ENCODE measurements around the gene GABARAPL2.

Gene GABARAPL2

GRCh38 chr16:75555213-75555706 is 10.9 kb upstream of the GABARAPL2 start:
- Histone ChIP-seq H3K36me3 (ENCODE audit: control insufficient read depth, insufficient read depth, low read length) (no peaks in the 10 kb centered on the region), H3K9me3 (ENCODE audit: control insufficient read depth, insufficient read depth, low read depth, low read length) (no peaks in the 10 kb centered on the region), H3K27me3 (ENCODE audit: control insufficient read depth, insufficient read depth, low read length) (no peaks in the 10 kb centered on the region), H3K4me3 (ENCODE audit: low read depth, low read length) (peak overlapping the region; percentile 75), H3K27ac (ENCODE audit: low read depth, low read length) (no peak overlapping the region), H3K4me1 (ENCODE audit: control insufficient read depth, insufficient read depth, low read length) (peaks cover 18% of the 10 kb centered on the region), H3K9ac (ENCODE audit: low read length) (peak overlapping the region; percentile 37)

GRCh38 chr16:75555707-75556430 is 10.3 kb upstream of the GABARAPL2 start, which contains the start of gene TMEM231:
TMEM231 (minus strand) TSS chr16:75556252; CDS start chr16:75556209, 43 bp downstream.
- Histone ChIP-seq H3K27me3 (ENCODE audit: control insufficient read depth, insufficient read depth, low read length) (no peaks in the 10 kb centered on the region), H3K36me3 (ENCODE audit: control insufficient read depth, insufficient read depth, low read length) (no peaks in the 10 kb centered on the region), H3K9me3 (ENCODE audit: control insufficient read depth, insufficient read depth, low read depth, low read length) (no peaks in the 10 kb centered on the region), H3K4me1 (ENCODE audit: control insufficient read depth, insufficient read depth, low read length) (peaks cover 20% of the 10 kb centered on the region), H3K27ac (ENCODE audit: low read depth, low read length) (no peak within 1 kb of the TSS), H3K4me3 (ENCODE audit: low read depth, low read length) (peak within 1 kb of the TSS; percentile 75), H3K9ac (ENCODE audit: low read length) (peak within 1 kb of the TSS; percentile 37)

GRCh38 chr16:75556431-75556950 is 9.7 kb upstream of the GABARAPL2 start:
- H3K9ac ChIP-seq (ENCODE audit: low read length): no peak overlapping the region

GRCh38 chr16:75558846-75559401 is 7.3 kb upstream of the GABARAPL2 start:
- H3K36me3 ChIP-seq (ENCODE audit: control insufficient read depth, insufficient read depth, low read length): no peaks in the 10 kb centered on the region
- no peaks in the 10 kb centered on the region for H3K9me3 ChIP-seq (ENCODE audit: control insufficient read depth, insufficient read depth, low read depth, low read length)
- no peaks in the 10 kb centered on the region for H3K27me3 ChIP-seq (ENCODE audit: control insufficient read depth, insufficient read depth, low read length)
- no peak overlapping the region for H3K4me3 ChIP-seq (ENCODE audit: low read depth, low read length)
- no peak overlapping the region for H3K9ac ChIP-seq (ENCODE audit: low read length)
- peaks cover 24% of the 10 kb centered on the region for H3K4me1 ChIP-seq (ENCODE audit: control insufficient read depth, insufficient read depth, low read length)
- no peak overlapping the region for H3K27ac ChIP-seq (ENCODE audit: low read depth, low read length)

More at GRCh38 chr16:75556431-75556950, 9.7 kb upstream of the GABARAPL2 start:
- no peaks in the 10 kb centered on the region for H3K9me3 ChIP-seq (ENCODE audit: control insufficient read depth, insufficient read depth, low read depth, low read length)
- H3K27me3 ChIP-seq (ENCODE audit: control insufficient read depth, insufficient read depth, low read length): no peaks in the 10 kb centered on the region
- H3K27ac ChIP-seq (ENCODE audit: low read depth, low read length): no peak overlapping the region
- no peaks in the 10 kb centered on the region for H3K36me3 ChIP-seq (ENCODE audit: control insufficient read depth, insufficient read depth, low read length)
- peaks cover 20% of the 10 kb centered on the region for H3K4me1 ChIP-seq (ENCODE audit: control insufficient read depth, insufficient read depth, low read length)
- peak overlapping the region; percentile 75 for H3K4me3 ChIP-seq (ENCODE audit: low read depth, low read length)

- H3K4me1 ChIP-seq (ENCODE audit: control insufficient read depth, insufficient read depth, low read length): peaks cover 26% of the 10 kb centered on the region
- H3K9ac ChIP-seq (ENCODE audit: low read length): no peak overlapping the region
- no peaks in the 10 kb centered on the region for H3K36me3 ChIP-seq (ENCODE audit: control insufficient read depth, insufficient read depth, low read length)
- no peak overlapping the region for H3K27ac ChIP-seq (ENCODE audit: low read depth, low read length)
- no peaks in the 10 kb centered on the region for H3K27me3 ChIP-seq (ENCODE audit: control insufficient read depth, insufficient read depth, low read length)
- H3K9me3 ChIP-seq (ENCODE audit: control insufficient read depth, insufficient read depth, low read depth, low read length): no peaks in the 10 kb centered on the region
- no peak overlapping the region for H3K4me3 ChIP-seq (ENCODE audit: low read depth, low read length)
Measured at GRCh38 chr16:75559564-75560372, 6.4 kb upstream of the GABARAPL2 start.

- H3K9ac ChIP-seq (ENCODE audit: low read length): no peak overlapping the region
- no peaks in the 10 kb centered on the region for H3K9me3 ChIP-seq (ENCODE audit: control insufficient read depth, insufficient read depth, low read depth, low read length)
- no peaks in the 10 kb centered on the region for H3K27me3 ChIP-seq (ENCODE audit: control insufficient read depth, insufficient read depth, low read length)
- peaks cover 31% of the 10 kb centered on the region for H3K36me3 ChIP-seq (ENCODE audit: control insufficient read depth, insufficient read depth, low read length)
- peaks cover 18% of the 10 kb centered on the region for H3K4me1 ChIP-seq (ENCODE audit: control insufficient read depth, insufficient read depth, low read length)
- H3K4me3 ChIP-seq (ENCODE audit: low read depth, low read length): peak overlapping the region; percentile 86
- H3K27ac ChIP-seq (ENCODE audit: low read depth, low read length): no peak overlapping the region
Measured at GRCh38 chr16:75565640-75566039, 539 bp upstream of the GABARAPL2 start.

- Histone ChIP-seq H3K9ac (ENCODE audit: low read length) (peak overlapping the region; percentile 75), H3K4me1 (ENCODE audit: control insufficient read depth, insufficient read depth, low read length) (peaks cover 18% of the 10 kb centered on the region), H3K4me3 (ENCODE audit: low read depth, low read length) (peak overlapping the region; percentile 86), H3K27ac (ENCODE audit: low read depth, low read length) (peak overlapping the region; percentile 56; the same call in 1 of the 2 replicates), H3K27me3 (ENCODE audit: control insufficient read depth, insufficient read depth, low read length) (no peaks in the 10 kb centered on the region), H3K36me3 (ENCODE audit: control insufficient read depth, insufficient read depth, low read length) (peaks cover 40% of the 10 kb centered on the region), H3K9me3 (ENCODE audit: control insufficient read depth, insufficient read depth, low read depth, low read length) (no peaks in the 10 kb centered on the region)
Measured at GRCh38 chr16:75566758-75567255, 628 bp downstream of the GABARAPL2 start.

GRCh38 chr16:75567911-75568310 is 1.7 kb downstream of the GABARAPL2 start:
- peaks cover 50% of the 10 kb centered on the region for H3K36me3 ChIP-seq (ENCODE audit: control insufficient read depth, insufficient read depth, low read length)
- peaks cover 18% of the 10 kb centered on the region for H3K4me1 ChIP-seq (ENCODE audit: control insufficient read depth, insufficient read depth, low read length)
- no peak overlapping the region for H3K4me3 ChIP-seq (ENCODE audit: low read depth, low read length)
- H3K9ac ChIP-seq (ENCODE audit: low read length): no peak overlapping the region
- no peak overlapping the region for H3K27ac ChIP-seq (ENCODE audit: low read depth, low read length)
- H3K9me3 ChIP-seq (ENCODE audit: control insufficient read depth, insufficient read depth, low read depth, low read length): no peaks in the 10 kb centered on the region
- no peaks in the 10 kb centered on the region for H3K27me3 ChIP-seq (ENCODE audit: control insufficient read depth, insufficient read depth, low read length)

GRCh38 chr16:75570396-75571065 is 4.4 kb downstream of the GABARAPL2 start:
- H3K4me3 ChIP-seq (ENCODE audit: low read depth, low read length): no peak overlapping the region
- peaks cover 6% of the 10 kb centered on the region; the same call in 1 of the 2 replicates for H3K4me1 ChIP-seq (ENCODE audit: control insufficient read depth, insufficient read depth, low read length)
- H3K36me3 ChIP-seq (ENCODE audit: control insufficient read depth, insufficient read depth, low read length): peaks cover 71% of the 10 kb centered on the region

GRCh38 chr16:75572864-75573542 is 6.8 kb downstream of the GABARAPL2 start:
- Histone ChIP-seq H3K36me3 (ENCODE audit: control insufficient read depth, insufficient read depth, low read length) (peaks cover 89% of the 10 kb centered on the region), H3K4me3 (ENCODE audit: low read depth, low read length) (no peak overlapping the region), H3K4me1 (ENCODE audit: control insufficient read depth, insufficient read depth, low read length) (peaks cover 13% of the 10 kb centered on the region), H3K27me3 (ENCODE audit: control insufficient read depth, insufficient read depth, low read length) (no peaks in the 10 kb centered on the region), H3K9ac (ENCODE audit: low read length) (no peak overlapping the region), H3K9me3 (ENCODE audit: control insufficient read depth, insufficient read depth, low read depth, low read length) (no peaks in the 10 kb centered on the region), H3K27ac (ENCODE audit: low read depth, low read length) (no peak overlapping the region)

More at GRCh38 chr16:75570396-75571065, 4.4 kb downstream of the GABARAPL2 start:
- H3K27ac ChIP-seq (ENCODE audit: low read depth, low read length): no peak overlapping the region
- no peaks in the 10 kb centered on the region for H3K27me3 ChIP-seq (ENCODE audit: control insufficient read depth, insufficient read depth, low read length)
- no peak overlapping the region for H3K9ac ChIP-seq (ENCODE audit: low read length)
- H3K9me3 ChIP-seq (ENCODE audit: control insufficient read depth, insufficient read depth, low read depth, low read length): no peaks in the 10 kb centered on the region
